Measurements from ENCODE around the gene INTS11. TPM values are rescaled to one million over a fixed set of nuclear protein-coding genes. Genes with fewer than 3 reads are reported as not detected.

The INTS11 gene
- total and polyA plus RNA-seq, 2 experiments from 2014 or later, result 102 to 161 TPM

DNA sequence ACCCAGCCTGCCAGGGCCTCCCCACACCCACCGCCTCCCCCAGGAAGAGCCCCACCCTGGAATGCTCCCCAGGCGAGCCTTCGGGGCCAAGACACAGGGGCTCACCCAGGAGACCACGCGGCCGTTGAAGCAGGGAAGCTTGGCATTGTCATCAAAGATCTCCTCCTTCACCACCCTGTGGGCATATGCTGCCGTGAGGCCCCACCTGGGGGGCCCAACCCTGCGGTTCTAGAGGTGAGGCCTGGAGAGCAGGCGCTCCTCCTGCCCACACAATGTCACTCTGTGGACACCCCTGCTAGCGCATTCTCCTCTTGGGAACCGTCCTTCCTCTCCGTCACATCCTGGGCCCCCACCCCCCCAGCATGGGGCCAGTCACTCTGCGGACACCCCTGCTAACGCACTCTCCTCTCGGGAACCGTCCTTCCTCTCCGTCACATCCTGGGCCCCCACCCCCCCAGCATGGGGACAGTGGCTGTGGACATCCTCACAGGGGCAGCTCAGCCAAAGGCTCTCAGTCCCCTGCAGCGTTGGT is 18.2 kb upstream of the INTS11 start (continued):
- TF ChIP-seq, protein P1, sequence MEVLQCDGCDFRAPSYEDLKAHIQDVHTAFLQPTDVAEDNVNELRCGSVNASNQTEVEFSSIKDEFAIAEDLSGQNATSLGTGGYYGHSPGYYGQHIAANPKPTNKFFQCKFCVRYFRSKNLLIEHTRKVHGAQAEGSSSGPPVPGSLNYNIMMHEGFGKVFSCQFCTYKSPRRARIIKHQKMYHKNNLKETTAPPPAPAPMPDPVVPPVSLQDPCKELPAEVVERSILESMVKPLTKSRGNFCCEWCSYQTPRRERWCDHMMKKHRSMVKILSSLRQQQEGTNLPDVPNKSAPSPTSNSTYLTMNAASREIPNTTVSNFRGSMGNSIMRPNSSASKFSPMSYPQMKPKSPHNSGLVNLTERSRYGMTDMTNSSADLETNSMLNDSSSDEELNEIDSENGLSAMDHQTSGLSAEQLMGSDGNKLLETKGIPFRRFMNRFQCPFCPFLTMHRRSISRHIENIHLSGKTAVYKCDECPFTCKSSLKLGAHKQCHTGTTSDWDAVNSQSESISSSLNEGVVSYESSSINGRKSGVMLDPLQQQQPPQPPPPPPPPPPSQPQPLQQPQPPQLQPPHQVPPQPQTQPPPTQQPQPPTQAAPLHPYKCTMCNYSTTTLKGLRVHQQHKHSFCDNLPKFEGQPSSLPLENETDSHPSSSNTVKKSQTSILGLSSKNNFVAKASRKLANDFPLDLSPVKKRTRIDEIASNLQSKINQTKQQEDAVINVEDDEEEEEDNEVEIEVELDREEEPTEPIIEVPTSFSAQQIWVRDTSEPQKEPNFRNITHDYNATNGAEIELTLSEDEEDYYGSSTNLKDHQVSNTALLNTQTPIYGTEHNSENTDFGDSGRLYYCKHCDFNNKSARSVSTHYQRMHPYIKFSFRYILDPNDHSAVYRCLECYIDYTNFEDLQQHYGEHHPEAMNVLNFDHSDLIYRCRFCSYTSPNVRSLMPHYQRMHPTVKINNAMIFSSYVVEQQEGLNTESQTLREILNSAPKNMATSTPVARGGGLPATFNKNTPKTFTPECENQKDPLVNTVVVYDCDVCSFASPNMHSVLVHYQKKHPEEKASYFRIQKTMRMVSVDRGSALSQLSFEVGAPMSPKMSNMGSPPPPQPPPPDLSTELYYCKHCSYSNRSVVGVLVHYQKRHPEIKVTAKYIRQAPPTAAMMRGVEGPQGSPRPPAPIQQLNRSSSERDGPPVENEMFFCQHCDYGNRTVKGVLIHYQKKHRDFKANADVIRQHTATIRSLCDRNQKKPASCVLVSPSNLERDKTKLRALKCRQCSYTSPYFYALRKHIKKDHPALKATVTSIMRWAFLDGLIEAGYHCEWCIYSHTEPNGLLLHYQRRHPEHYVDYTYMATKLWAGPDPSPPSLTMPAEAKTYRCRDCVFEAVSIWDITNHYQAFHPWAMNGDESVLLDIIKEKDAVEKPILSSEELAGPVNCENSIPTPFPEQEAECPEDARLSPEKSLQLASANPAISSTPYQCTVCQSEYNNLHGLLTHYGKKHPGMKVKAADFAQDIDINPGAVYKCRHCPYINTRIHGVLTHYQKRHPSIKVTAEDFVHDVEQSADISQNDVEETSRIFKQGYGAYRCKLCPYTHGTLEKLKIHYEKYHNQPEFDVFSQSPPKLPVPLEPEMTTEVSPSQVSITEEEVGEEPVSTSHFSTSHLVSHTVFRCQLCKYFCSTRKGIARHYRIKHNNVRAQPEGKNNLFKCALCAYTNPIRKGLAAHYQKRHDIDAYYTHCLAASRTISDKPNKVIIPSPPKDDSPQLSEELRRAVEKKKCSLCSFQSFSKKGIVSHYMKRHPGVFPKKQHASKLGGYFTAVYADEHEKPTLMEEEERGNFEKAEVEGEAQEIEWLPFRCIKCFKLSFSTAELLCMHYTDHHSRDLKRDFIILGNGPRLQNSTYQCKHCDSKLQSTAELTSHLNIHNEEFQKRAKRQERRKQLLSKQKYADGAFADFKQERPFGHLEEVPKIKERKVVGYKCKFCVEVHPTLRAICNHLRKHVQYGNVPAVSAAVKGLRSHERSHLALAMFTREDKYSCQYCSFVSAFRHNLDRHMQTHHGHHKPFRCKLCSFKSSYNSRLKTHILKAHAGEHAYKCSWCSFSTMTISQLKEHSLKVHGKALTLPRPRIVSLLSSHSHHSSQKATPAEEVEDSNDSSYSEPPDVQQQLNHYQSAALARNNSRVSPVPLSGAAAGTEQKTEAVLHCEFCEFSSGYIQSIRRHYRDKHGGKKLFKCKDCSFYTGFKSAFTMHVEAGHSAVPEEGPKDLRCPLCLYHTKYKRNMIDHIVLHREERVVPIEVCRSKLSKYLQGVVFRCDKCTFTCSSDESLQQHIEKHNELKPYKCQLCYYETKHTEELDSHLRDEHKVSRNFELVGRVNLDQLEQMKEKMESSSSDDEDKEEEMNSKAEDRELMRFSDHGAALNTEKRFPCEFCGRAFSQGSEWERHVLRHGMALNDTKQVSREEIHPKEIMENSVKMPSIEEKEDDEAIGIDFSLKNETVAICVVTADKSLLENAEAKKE (CRISPR knock-in tag; IDR thresholded peaks at IDR 0.05), result no peak
- TF ChIP-seq ZNF331 (CRISPR knock-in tag; IDR thresholded peaks at IDR 0.05; ENCODE audit: low read depth) (no peak), CREB1 (CRISPR knock-in tag; IDR thresholded peaks at IDR 0.05; ENCODE audit: low read depth) (no peak)

DNA sequence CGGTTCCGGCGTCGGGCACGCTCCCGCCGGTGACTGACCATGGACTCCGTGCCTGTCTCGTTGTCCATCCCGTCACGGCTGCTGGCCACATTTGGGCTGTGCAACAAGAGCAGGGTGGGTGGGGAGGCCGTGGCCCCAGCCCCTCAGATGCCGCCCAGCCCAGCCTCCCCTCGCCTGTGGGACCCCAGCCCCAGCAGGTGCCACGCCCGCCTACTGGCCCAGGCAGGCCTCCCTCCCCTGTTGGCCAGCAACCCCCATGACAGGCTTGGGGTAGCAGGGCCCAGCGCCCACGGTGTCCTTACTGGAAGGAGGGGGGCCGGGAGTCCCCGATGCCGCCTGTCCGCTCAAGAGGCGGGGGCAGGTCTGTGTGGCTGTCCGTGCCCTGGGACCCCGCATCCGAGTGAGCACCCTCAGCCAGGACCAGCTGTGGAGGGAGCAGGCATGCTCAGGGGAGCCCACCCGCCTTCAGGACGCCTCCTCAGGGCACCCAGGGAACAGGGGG is 17.7 kb upstream of the INTS11 start:
- peaks cover 10% of the 10 kb centered on the region for H3K79me2 ChIP-seq (replicated peaks; ENCODE audit: insufficient read depth)
- H3K4me2 ChIP-seq, result no peak overlapping the region
- peaks cover 3% of the 10 kb centered on the region; the same call in 1 of the 2 replicates for H4K20me1 ChIP-seq (replicated peaks; ENCODE audit: insufficient read depth)
- H3F3A ChIP-seq (replicated peaks; ENCODE audit: low read depth), result peaks cover 9% of the 10 kb centered on the region
- H3K9me3 Mint-ChIP-seq, result no peaks in the 10 kb centered on the region; the same call in 2 of the 3 replicates
- no peaks in the 10 kb centered on the region for H3K36me3 ChIP-seq (ENCODE audit: insufficient read depth)
- peaks cover 5% of the 10 kb centered on the region for H3K4me1 Mint-ChIP-seq
- no peaks in the 10 kb centered on the region for H3K4me1 ChIP-seq (ENCODE audit: insufficient read depth)
- peaks cover 6% of the 10 kb centered on the region for H3K27me3 Mint-ChIP-seq (ENCODE audit: insufficient read depth, low read depth, poor library complexity)
- H3K4me3 Mint-ChIP-seq, result no peak overlapping the region
- H3K9me2 ChIP-seq (ENCODE audit: insufficient read depth), result no peaks in the 10 kb centered on the region
- no peak overlapping the region for H3K27ac Mint-ChIP-seq
- H3K4me3 ChIP-seq, result no peak overlapping the region
- no peak overlapping the region for H3K27ac ChIP-seq (ENCODE audit: low read depth)
- peaks cover 18% of the 10 kb centered on the region for H3K36me3 Mint-ChIP-seq (ENCODE audit: low read depth)
- no peak overlapping the region for H2AFZ ChIP-seq
- ATAC-seq (no peak), DNase-seq (ENCODE audit: low spot score) (no peak)
- H3K27me3 ChIP-seq (ENCODE audit: insufficient read depth), result no peaks in the 10 kb centered on the region
- TF ChIP-seq, protein P1 (CRISPR knock-in tag; IDR thresholded peaks at IDR 0.05), result no peak
- TF ChIP-seq ZNF331 (CRISPR knock-in tag; IDR thresholded peaks at IDR 0.05; ENCODE audit: low read depth), result no peak
- TF ChIP-seq, protein P2, sequence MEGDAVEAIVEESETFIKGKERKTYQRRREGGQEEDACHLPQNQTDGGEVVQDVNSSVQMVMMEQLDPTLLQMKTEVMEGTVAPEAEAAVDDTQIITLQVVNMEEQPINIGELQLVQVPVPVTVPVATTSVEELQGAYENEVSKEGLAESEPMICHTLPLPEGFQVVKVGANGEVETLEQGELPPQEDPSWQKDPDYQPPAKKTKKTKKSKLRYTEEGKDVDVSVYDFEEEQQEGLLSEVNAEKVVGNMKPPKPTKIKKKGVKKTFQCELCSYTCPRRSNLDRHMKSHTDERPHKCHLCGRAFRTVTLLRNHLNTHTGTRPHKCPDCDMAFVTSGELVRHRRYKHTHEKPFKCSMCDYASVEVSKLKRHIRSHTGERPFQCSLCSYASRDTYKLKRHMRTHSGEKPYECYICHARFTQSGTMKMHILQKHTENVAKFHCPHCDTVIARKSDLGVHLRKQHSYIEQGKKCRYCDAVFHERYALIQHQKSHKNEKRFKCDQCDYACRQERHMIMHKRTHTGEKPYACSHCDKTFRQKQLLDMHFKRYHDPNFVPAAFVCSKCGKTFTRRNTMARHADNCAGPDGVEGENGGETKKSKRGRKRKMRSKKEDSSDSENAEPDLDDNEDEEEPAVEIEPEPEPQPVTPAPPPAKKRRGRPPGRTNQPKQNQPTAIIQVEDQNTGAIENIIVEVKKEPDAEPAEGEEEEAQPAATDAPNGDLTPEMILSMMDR (conservative IDR thresholded peaks at IDR 0.05; ENCODE audit: low read depth in 2 of 2), result no peak
- TF ChIP-seq NANOG (IDR thresholded peaks at IDR 0.05; ENCODE audit: borderline replicate concordance), result no peak

All from GM23338 (cell line).